GM12878 (cell line): ENCODE measurements around the gene LIN7A. TPM values are rescaled to one million over a fixed set of nuclear protein-coding genes. Genes with fewer than 3 reads are reported as not detected.
A peak's percentile ranks its signal among the peaks of the same experiment; 100 is the strongest.

Experiments
- ATAC-seq: fragments of 200-7000 bp; cut with Tn5 transposase; 3 replicates; pipeline ENCODE4 v1.9.1; 2020; ENCODE audit warnings: mild to moderate bottlenecking, moderate library complexity
- BruUV-seq: library from RNA; stranded (reverse); fragments of 400-500 nt; replicated peaks from 2 replicates; lab custom pipeline; 2021; lab: Mats Ljungman, UMichigan
- CTCF ChIA-PET: fragments of 300-600 bp; sonication (Branson Sonifier 250); formaldehyde crosslinking; extraction: SDS; loops from one replicate; lab custom pipeline; 2021; ENCODE audit warnings: inconsistent platforms; lab: Yijun Ruan, JAX
- POLR2A ChIA-PET: fragments of 350-600 bp; formaldehyde crosslinking; extraction: SDS; loops from one replicate; lab custom pipeline; 2021; ENCODE audit warnings: inconsistent platforms; lab: Charles Lee
- RAD21 ChIA-PET: fragments of 300-600 bp; sonication (Branson Sonifier 250); formaldehyde crosslinking; loops from one replicate; lab custom pipeline; 2023; ENCODE audit warnings: antibody characterized with exemption; ENCODE audit not compliant: unreplicated experiment; lab: Charles Lee
- SMC1A ChIA-PET: fragments of 300-600 bp; sonication (Branson Sonifier 250); formaldehyde crosslinking; loops from one replicate; lab custom pipeline; 2023; ENCODE audit not compliant: unreplicated experiment, uncharacterized antibody; lab: Charles Lee
- DNase-seq: peaks from one replicate; pipeline ENCODE4 v3.0.0-alpha.2; 2011; ENCODE audit warnings: low read depth, low spot score
- FAIRE-seq: peaks from 3 replicates; lab custom pipeline; 2011; peaks lifted over from hg19 to GRCh38; lab: Jason Lieb, UNC
- H2AFZ ChIP-seq: 2 replicates; pipeline ENCODE4 v1.6.0; 2011; ENCODE audit warnings: low read depth, low read length, control low read depth; ENCODE audit not compliant: control insufficient read depth
- H3K27ac ChIP-seq: 2 replicates; pipeline ENCODE4 v1.5.1; 2011; ENCODE audit warnings: control low read depth; ENCODE audit not compliant: control insufficient read depth, insufficient read depth
- H3K27me3 ChIP-seq, 2 experiments: replicated peaks in 1 of 2; 2 replicates each; pipeline versions ENCODE4 v1.6.0 to v1.6.1; 2011; ENCODE audit warnings: low read length in 1 of 2; ENCODE audit not compliant: control insufficient read depth in 2 of 2, insufficient read depth in 2 of 2
- H3K36me3 ChIP-seq, 2 experiments: 2 replicates each; pipeline ENCODE4 v1.5.1; 2011; ENCODE audit warnings: low read length in 1 of 2; ENCODE audit not compliant: control insufficient read depth in 2 of 2, insufficient read depth in 2 of 2
- H3K4me1 ChIP-seq: 2 replicates; pipeline ENCODE4 v1.6.1; 2011; ENCODE audit warnings: mild to moderate bottlenecking, low read length, moderate library complexity, mixed read lengths; ENCODE audit not compliant: control insufficient read depth, insufficient read depth
- H3K4me2 ChIP-seq: 2 replicates; pipeline ENCODE4 v1.6.0; 2011; ENCODE audit warnings: control low read depth; ENCODE audit not compliant: control insufficient read depth, insufficient read depth
- H3K4me3 ChIP-seq: fragments of 200-600 bp; sonication (generic); 2 replicates; pipeline ENCODE4 v1.5.1; 2016
- H3K79me2 ChIP-seq: 2 replicates; pipeline ENCODE4 v1.6.0; 2011; ENCODE audit warnings: low read length; ENCODE audit not compliant: control insufficient read depth, insufficient read depth
- H3K9ac ChIP-seq: 2 replicates; pipeline ENCODE4 v1.8.0; 2011; ENCODE audit warnings: low read length, control low read depth, mixed read lengths; ENCODE audit not compliant: control insufficient read depth, insufficient read depth
- H3K9me3 ChIP-seq: replicated peaks from 3 replicates; pipeline ENCODE4 v1.5.1; 2011; ENCODE audit warnings: mild to moderate bottlenecking, low read length; ENCODE audit not compliant: control insufficient read depth, insufficient read depth
- H4K20me1 ChIP-seq: 2 replicates; pipeline ENCODE4 v1.6.0; 2011; ENCODE audit not compliant: control insufficient read depth, insufficient read depth
- ASH2L ChIP-seq: fragments of 300-600, 200-600 bp; sonication (generic); IDR thresholded peaks from 2 replicates; pipeline ENCODE4 v1.6.1; 2017; ENCODE audit warnings: low read depth, mild to moderate bottlenecking, borderline replicate concordance
- IKZF2 ChIP-seq, 2 experiments: fragments of 450-650 bp; IDR thresholded peaks; 2 replicates each; pipeline ENCODE4 v1.6.1; 2017; ENCODE audit warnings: mild to moderate bottlenecking in 2 of 2, moderate library complexity in 2 of 2
- RAD21 ChIP-seq: IDR thresholded peaks from 2 replicates; pipeline ENCODE4 v1.6.1; 2011; ENCODE audit warnings: mild to moderate bottlenecking, low read depth, low read length, moderate library complexity; ENCODE audit not compliant: insufficient read depth
- ZBTB33 ChIP-seq: fragments of 450-650 bp; IDR thresholded peaks from 2 replicates; pipeline ENCODE4 v1.6.1; 2017; ENCODE audit warnings: mild to moderate bottlenecking
- WGBS: methylation state at CpG from one replicate; pipeline ENCODE4 v1.1.6; 2016; ENCODE audit warnings: low lambda C conversion rate; ENCODE audit not compliant: insufficient replicate concordance, insufficient coverage; ENCODE audit errors: missing lambda C conversion rate; 5-methylcytosine and 5-hydroxymethylcytosine counted together
- in situ Hi-C: fragments of 300-500 bp; cut with MboI; formaldehyde crosslinking; loops from 9 replicates; pipeline ENCODE4 v1.14.3; 2018; ENCODE audit warnings: mixed read lengths
- intact Hi-C: fragments of 100-400 bp; cut with micrococcal nuclease; formaldehyde crosslinking; loops from one replicate; pipeline ENCODE4 v1.14.2; 2022; ENCODE audit not compliant: unreplicated experiment
- polyA plus RNA-seq, 11 experiments: library from polyadenylated mRNA; depleted of rRNA in 4 of 11; unstranded in 6 of 11; stranded (reverse) in 5 of 11; fragments of >200 nt; fragmentation: Nextera tagmentation in 4 of 11; fragmentation: Illumina TruSeq in 1 of 11; extraction: Ambion mirVana in 4 of 11; extraction: Trizol in 1 of 11; gene quantifications; 1 replicate in 1 of 11; 2 replicates in 10 of 11; pipeline versions ENCODE4 v1.2.1 to v1.2.3, GENCODE V29; 2011 to 2016; ENCODE audit warnings: inconsistent platforms in 2 of 11, missing spikeins in 2 of 11, low read depth in 1 of 11
- total RNA-seq, 4 experiments: library from RNA; depleted of rRNA in 3 of 4; stranded (reverse); fragments of >200 nt in 3 of 4; fragmentation: Illumina TruSeq in 1 of 4; extraction: Trizol in 1 of 4; gene quantifications; 2 replicates each; pipeline versions ENCODE4 v1.2.1 to v1.2.3, GENCODE V29; 2013 to 2021

LIN7A gene
- total and polyA plus RNA-seq, 10 of the 15 experiments (the other 5 are each of a cell fraction or from before 2014, with no cell fraction given): 0.04 to 0.93 (median 0.35) TPM; not detected in 1

- TF ChIP-seq ZBTB33: no peak
These were observed 14.7 kb upstream of the LIN7A start (continued) for GRCh38 chr12:80952443-80952842.

- Histone ChIP-seq H4K20me1 (no peaks in the 10 kb centered on the region), H3K27me3 (no peaks in the 10 kb centered on the region), H3K4me3 (no peak overlapping the region), H3K79me2 (no peaks in the 10 kb centered on the region), H3K9ac (no peak overlapping the region), H3K27ac (no peak overlapping the region), H3K4me1 (no peaks in the 10 kb centered on the region), H3K36me3 (no peaks in the 10 kb centered on the region), H2AFZ (no peak overlapping the region), H3K9me3 (no peaks in the 10 kb centered on the region), H3K4me2 (no peak overlapping the region)
- SMC1A ChIA-PET: interaction anchor here (1.2 to 1.3 kb wide), 2 partner anchors 88 to 178 kb away, joined by 3 to 4 read pairs; no protein-coding TSS in a partner anchor
- CTCF ChIA-PET: interaction anchor here (0.8 to 2.1 kb wide), 3 partner anchors 110 to 473 kb away, joined by 3 to 5 read pairs (median 3); no protein-coding TSS in a partner anchor
- 41% methylated on average over 3 of the region's 3 CpGs for WGBS
- in situ Hi-C loops (no loop called here), intact Hi-C loops (loop anchor here (2.0 kb wide), 1 partner anchor 474 kb away; no protein-coding TSS in a partner anchor)
- POLR2A ChIA-PET: no interaction called here
- no peak for FAIRE-seq
- DNase-seq: no peak
- ATAC-seq: peak; percentile 52
- RAD21 ChIA-PET: interaction anchor here (0.7 to 1.4 kb wide), 2 partner anchors 108 to 469 kb away, joined by 3 read pairs; no protein-coding TSS in a partner anchor
- BruUV-seq: no TSS peak
- no peak for TF ChIP-seq IKZF2 (IDR thresholded peaks at IDR 0.05)
- no peak for TF ChIP-seq ASH2L
- peak; percentile 38; the same call in 1 of the 2 replicates for TF ChIP-seq RAD21
These were observed 8.9 kb upstream of the LIN7A start for GRCh38 chr12:80946591-80946990.
